IPS DF 6.9 (cell line): ENCODE measurements around the gene METTL8.

Source experiments
- DNase-seq: peaks from one replicate; pipeline ENCODE4 v3.0.0-alpha.2; 2013; ENCODE audit warnings: low read depth, low spot score
- H3K27ac ChIP-seq: one replicate; pipeline ENCODE4 v1.5.1; 2013; ENCODE audit warnings: low read length, control low read depth
- H3K27me3 ChIP-seq: 2 replicates; pipeline ENCODE4 v1.6.1; 2013; ENCODE audit warnings: mild to moderate bottlenecking, low read length; ENCODE audit not compliant: control insufficient read depth, insufficient read depth
- H3K36me3 ChIP-seq: 2 replicates; pipeline ENCODE4 v1.6.1; 2013; ENCODE audit warnings: low read length; ENCODE audit not compliant: control insufficient read depth, insufficient read depth
- H3K4me1 ChIP-seq: 2 replicates; pipeline ENCODE4 v1.6.1; 2013; ENCODE audit warnings: low read length; ENCODE audit not compliant: control insufficient read depth, insufficient read depth
- H3K4me3 ChIP-seq: 2 replicates; pipeline ENCODE4 v1.5.1; 2013; ENCODE audit warnings: mild to moderate bottlenecking, low read length
- H3K9me3 ChIP-seq: 2 replicates; pipeline ENCODE4 v1.6.1; 2013; ENCODE audit warnings: low read length, inconsistent platforms; ENCODE audit not compliant: control insufficient read depth, insufficient read depth
- WGBS: extraction: QIAGEN DNeasy Blood & Tissue Kit; methylation state at CpG from one replicate; pipeline ENCODE4 v1.1.7; 2013; ENCODE audit warnings: mixed read lengths, missing lambda C conversion rate; ENCODE audit not compliant: insufficient read length, insufficient coverage; 5-methylcytosine and 5-hydroxymethylcytosine counted together

The METTL8 gene

DNA sequence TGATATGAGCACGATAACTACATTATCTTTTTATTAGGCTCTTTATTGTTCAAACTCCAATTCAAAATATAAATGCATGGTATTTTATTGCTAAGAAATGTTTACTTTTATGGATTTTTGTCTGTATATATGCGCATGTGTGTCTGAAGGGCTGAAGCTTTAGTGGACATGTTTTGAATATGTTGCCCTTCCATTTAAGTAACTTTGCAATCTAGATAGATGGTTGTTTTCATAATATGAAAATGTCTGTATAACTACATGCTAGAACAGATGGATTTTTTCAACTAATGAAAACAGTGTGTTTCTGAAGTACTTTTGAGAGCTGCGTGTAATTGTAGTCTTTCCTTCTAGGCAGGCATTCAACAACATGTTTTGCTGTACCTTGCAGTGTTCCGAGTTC is 19.0 kb upstream of the METTL8 start:
- DNase-seq: no peak
- Histone ChIP-seq H3K36me3 (peaks cover 5% of the 10 kb centered on the region; the same call in 1 of the 2 replicates), H3K4me1 (no peaks in the 10 kb centered on the region), H3K4me3 (no peak overlapping the region), H3K27me3 (no peaks in the 10 kb centered on the region), H3K27ac (no peak overlapping the region), H3K9me3 (no peaks in the 10 kb centered on the region)
- WGBS: no CpG with 5 or more reads among the region's 4 CpGs

DNA sequence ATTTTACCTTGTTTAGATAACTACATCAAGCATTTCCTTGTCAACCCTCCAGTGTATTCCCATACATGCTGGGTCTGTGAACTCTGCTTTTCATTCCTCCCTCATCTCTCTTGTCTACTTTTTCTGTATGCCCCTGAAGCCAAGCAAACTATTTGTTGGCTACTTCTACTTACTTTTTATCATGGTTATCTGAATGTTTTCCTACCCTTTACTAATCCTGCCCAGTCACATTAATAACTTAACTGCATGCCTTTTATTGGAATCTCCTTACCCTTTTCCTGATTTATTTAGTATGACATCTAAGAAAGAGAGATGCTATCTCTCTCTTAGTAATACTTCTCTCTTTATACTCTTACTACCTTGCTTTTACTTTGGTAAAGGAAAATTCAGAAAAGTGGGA is 17.3 kb upstream of the METTL8 start:
- no peaks in the 10 kb centered on the region for H3K27me3 ChIP-seq
- H3K4me3 ChIP-seq: no peak overlapping the region
- H3K27ac ChIP-seq: no peak overlapping the region
- H3K9me3 ChIP-seq: no peaks in the 10 kb centered on the region
- peaks cover 5% of the 10 kb centered on the region; the same call in 1 of the 2 replicates for H3K36me3 ChIP-seq
- DNase-seq: no peak
- no peaks in the 10 kb centered on the region for H3K4me1 ChIP-seq

DNA sequence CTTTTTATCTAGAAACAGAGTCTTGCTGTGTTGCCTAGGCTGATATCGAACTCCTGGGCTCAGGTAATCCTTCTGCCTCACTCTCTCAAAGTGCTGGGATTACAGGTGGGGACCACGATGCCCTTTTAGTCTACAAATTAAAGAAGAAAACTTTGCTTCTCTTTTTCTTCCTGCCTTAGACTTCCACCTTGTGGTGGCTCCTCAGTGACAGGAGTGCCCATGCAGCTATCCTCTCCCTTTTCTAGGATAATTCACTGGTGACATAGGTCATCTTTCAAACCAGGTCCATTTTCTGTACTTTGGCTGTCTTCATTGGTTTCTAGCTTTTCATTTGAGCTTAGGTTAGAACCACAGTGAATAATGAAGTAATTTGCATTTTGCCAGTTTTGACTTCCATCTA is 13.9 kb upstream of the METTL8 start:
- Histone ChIP-seq H3K27ac (no peak overlapping the region), H3K9me3 (no peaks in the 10 kb centered on the region), H3K27me3 (no peaks in the 10 kb centered on the region), H3K4me1 (no peaks in the 10 kb centered on the region), H3K4me3 (no peak overlapping the region), H3K36me3 (peaks cover 3% of the 10 kb centered on the region; the same call in 1 of the 2 replicates)
- no peak for DNase-seq
- WGBS: no CpG with 5 or more reads among the region's 2 CpGs

DNA sequence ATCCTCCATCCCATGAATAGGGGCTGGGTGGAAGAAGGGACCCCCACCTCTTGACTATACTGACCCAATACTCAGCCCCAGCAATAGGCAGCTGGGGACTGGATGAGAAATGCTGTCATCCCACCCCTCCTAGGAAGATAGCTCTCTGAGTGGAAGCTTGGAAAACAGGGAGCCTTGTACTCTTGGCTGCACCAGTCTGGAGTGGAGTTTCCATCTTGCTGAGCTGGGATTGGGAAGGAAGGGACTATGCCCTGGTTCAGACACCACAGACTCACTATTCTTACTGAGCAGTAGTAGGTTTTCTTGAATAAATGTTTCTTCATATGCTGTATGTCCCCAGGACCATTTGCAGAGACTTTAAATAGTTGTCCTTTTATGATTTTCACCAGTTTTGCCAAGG is 7.7 kb upstream of the METTL8 start:
- Histone ChIP-seq H3K27ac (no peak overlapping the region), H3K27me3 (no peaks in the 10 kb centered on the region), H3K4me3 (no peak overlapping the region), H3K4me1 (no peaks in the 10 kb centered on the region), H3K9me3 (no peaks in the 10 kb centered on the region), H3K36me3 (peaks cover 14% of the 10 kb centered on the region)
- no peak for DNase-seq

DNA sequence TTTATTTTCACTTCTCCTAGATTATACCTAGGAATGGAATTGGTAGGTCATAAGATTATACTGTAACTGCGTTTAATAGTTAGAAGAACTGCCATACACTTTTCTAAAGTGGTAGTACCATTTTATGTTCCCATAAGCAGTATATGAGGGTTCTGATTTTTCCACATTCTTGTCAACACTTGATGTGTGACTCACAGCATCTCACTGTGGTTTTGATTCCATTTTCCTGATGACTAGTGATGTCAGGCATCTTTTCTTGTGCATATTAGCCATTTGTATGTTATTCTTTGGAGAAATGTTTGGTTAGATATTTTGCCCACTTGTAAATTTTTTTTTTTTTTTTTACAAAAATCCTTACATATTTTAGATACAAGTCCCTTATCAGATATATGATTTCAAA is 2.5 kb upstream of the METTL8 start:
- WGBS: no CpG with 5 or more reads among the region's 1 CpG
- Histone ChIP-seq H3K36me3 (peaks cover 8% of the 10 kb centered on the region), H3K4me3 (no peak overlapping the region), H3K27ac (no peak overlapping the region), H3K4me1 (no peaks in the 10 kb centered on the region), H3K9me3 (no peaks in the 10 kb centered on the region), H3K27me3 (no peaks in the 10 kb centered on the region)
- no peak for DNase-seq

DNA sequence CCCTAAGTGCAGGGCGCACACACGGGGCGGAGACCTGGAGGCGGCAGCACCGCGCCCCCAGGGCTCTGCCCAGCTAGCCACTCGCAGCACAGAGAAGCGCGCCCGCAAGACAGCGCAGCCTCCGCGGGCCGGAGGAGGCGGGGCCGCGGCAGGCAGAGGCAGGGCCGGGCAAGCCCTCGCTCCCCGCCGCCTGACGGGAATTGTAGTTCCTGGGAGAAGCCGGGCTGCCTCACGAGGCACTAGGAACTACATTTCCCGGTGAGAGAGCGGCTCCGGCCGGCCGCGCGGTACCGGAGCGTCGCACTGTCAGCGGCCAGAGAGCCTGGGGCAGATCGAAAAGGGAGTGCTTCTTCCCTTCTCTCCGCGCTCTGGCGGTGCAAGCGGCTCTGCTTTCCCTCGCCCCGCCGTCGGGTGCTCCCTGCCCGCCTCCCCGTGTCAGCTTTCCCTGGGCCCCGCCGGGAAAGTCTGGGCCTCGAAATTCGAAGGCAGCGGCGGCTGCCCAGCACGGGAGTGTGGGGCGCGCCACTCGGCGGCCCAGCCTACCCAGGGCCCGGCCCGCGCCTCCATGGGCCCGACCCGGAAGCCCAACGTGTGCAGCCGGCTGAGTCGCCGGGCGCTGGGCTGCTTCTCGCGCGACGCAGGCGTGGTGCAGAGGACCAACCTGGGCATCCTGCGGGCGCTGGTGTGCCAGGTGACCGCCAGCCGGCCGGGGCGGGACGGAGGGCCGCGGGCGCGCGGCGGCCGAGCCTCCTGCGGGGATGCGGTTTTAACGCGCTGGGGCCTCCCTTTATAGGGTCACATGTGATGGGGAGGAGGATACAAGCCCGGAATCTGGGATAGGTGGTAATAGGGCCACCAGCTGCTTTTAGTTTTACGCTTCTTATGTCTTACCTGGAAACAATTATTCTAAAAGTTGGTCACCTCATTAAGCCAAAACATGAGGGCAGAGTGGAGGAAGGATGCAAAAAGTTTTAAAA is 511 bp upstream of the METTL8 start, which contains the start of gene DCAF17:
Gene DCAF17 (plus strand): TSS at position 214 of the 977 bp plus-strand sequence. CDS start 352 bp downstream, at position 566.
- Histone ChIP-seq H3K27me3 (no peaks in the 10 kb centered on the region), H3K36me3 (peaks cover 3% of the 10 kb centered on the region; the same call in 1 of the 2 replicates), H3K9me3 (no peaks in the 10 kb centered on the region), H3K4me1 (peaks cover 1% of the 10 kb centered on the region; the same call in 1 of the 2 replicates), H3K4me3 (peak within 1 kb of the TSS; percentile 71), H3K27ac (no peak within 1 kb of the TSS)
- no CpG with 5 or more reads among the region's 92 CpGs for WGBS
- peak; percentile 95 for DNase-seq

DNA sequence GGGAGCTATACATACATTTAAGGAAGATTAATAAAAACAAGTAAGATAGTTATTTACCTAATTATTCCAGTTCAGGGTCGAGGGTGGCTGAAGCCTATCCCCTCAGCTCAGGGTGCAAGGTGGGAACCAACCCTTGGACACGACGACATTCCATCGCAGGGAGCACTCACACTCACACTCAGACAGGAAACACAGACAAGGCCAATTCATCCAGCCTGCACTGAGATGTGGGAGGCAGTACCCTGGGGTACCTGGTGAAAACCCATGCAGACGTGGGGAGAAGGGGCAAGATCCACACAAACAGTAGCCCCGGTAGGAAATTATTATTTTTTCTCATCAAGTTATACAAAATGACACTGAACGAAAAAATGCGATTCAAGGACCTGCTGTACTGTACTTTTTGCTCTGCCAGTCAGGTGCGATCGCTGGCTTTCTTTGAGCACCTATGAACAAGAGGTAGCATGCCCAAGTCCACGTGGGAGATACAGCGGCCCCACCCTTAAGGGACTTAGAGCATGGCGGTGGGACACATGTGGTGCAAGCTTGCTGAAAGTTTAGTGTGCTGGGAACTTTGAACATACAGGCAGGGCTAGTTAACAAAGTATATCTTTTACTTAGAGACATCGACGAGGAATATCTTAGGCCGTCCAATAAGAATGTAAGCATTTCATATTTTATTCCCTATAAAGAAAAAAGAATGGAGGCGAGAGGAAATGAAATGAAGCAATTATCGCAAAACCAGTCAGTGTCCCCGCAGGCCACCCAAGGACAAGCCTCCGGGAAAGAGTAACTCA is 624 bp downstream of the METTL8 start:
- peak overlapping the region; percentile 60; the same call in 1 of the 2 replicates for H3K4me3 ChIP-seq
- WGBS: no CpG with 5 or more reads among the region's 20 CpGs
- no peaks in the 10 kb centered on the region for H3K9me3 ChIP-seq
- no peaks in the 10 kb centered on the region for H3K27me3 ChIP-seq
- no peaks in the 10 kb centered on the region for H3K36me3 ChIP-seq
- no peak overlapping the region for H3K27ac ChIP-seq
- H3K4me1 ChIP-seq: peaks cover 1% of the 10 kb centered on the region; the same call in 1 of the 2 replicates
- DNase-seq: no peak

DNA sequence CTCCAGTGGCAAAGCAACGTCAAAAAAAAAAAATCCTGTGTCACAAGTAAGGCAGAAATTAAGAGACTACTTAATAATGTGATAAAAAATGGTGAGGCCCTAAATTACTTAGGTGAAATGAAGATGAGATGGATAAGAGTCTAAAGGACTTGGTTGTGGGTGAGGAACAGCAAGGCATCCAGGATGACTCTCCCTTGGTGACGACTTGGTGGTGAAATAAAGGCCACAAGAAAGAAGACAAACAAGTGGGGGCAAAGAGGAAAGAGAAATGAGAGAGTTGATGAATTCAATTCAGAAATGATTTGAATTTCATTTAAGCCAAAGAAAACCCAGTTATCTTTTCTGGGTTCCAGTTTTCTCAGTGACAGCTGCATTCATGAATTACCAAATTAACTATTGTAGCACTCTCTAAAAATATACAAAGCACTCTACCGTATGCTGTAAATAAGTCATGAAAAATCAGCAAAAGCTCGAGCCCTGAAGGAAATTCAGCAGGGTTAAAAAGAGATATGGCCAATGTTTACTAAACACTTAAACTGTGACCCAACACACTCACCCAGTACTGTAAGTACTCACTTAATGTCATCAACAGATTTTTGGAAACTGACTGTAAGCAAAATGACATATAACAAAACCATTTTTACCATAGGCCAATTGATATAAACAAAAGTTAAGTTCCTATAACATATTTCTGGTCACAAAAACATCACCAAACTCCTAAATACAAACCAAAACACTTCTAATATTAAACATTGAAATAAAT is 1.4 kb downstream of the METTL8 start:
- Histone ChIP-seq H3K27me3 (no peaks in the 10 kb centered on the region), H3K36me3 (no peaks in the 10 kb centered on the region), H3K4me1 (peaks cover 1% of the 10 kb centered on the region; the same call in 1 of the 2 replicates), H3K9me3 (no peaks in the 10 kb centered on the region), H3K4me3 (no peak overlapping the region), H3K27ac (no peak overlapping the region)
- DNase-seq: no peak
- no CpG with 5 or more reads among the region's 4 CpGs for WGBS

DNA sequence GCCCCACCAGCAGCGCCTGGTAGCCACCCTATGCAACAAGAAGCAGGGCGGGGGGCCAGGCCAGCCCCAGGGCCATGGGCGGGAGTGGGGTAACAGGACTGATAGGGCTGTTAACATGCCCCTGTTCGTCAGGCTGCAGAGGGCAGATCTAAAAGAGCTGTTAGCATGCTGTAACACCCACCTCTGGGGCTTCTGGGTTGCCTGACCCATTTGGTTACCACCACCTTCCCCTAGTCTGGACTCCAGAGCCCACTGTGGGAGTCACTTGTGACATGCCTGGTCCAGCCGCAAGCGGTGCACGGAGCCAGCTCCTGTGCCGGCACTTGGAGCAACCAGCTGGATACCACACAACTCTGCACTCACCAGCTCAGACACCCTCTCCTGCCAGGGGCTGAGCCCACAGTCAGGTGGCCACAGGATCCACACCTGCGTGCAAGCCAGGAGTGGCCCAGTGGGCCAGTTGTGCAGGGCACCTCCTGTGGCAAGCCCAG is 2.1 kb downstream of the METTL8 start:
- Histone ChIP-seq H3K4me3 (no peak overlapping the region), H3K27ac (no peak overlapping the region), H3K9me3 (no peaks in the 10 kb centered on the region), H3K36me3 (no peaks in the 10 kb centered on the region), H3K4me1 (peaks cover 1% of the 10 kb centered on the region; the same call in 1 of the 2 replicates), H3K27me3 (no peaks in the 10 kb centered on the region)
- WGBS: no CpG with 5 or more reads among the region's 9 CpGs
- DNase-seq: no peak
